SJCRH30 (cell line): ENCODE measurements around the gene RAX. TPM values are rescaled to one million over a fixed set of nuclear protein-coding genes. Genes with fewer than 3 reads are reported as not detected.

ENCODE experiments used
- total RNA-seq: library from RNA; depleted of rRNA; stranded (reverse); fragments of >200 nt; shearing (Covaris generic); gene quantifications from 2 replicates; pipeline ENCODE4 v1.2.3, GENCODE V29; 2014; rRNA removed

RAX gene
- total RNA-seq, 1 experiment from 2014 or later, result not detected

Other genes with a start within 250 kb of the RAX start
- 8.8 and 13.2 TPM in 2 replicates for gene SEC11C, start 133.6 kb downstream of the RAX start, total RNA-seq
- gene GRP, start 53.3 kb downstream of the RAX start, total RNA-seq, result 0.22 TPM in 1 of 2 replicates, not detected in the other
- gene CPLX4, start 45.2 kb upstream of the RAX start, total RNA-seq, result not detected in 2 replicates
- gene LMAN1, start 85.8 kb upstream of the RAX start, total RNA-seq, result 72.5 and 77.1 TPM in 2 replicates